GM23248 (cell line): ENCODE results near the gene PRPH2.

ENCODE experiments used
- EZH2 ChIP-seq: fragments of 200-600 bp; sonication (generic); IDR thresholded peaks from 2 replicates; pipeline ENCODE4 v1.6.1; 2018; ENCODE audit warnings: antibody characterized with exemption, mild to moderate bottlenecking; ENCODE audit not compliant: insufficient read depth, poor library complexity, severe bottlenecking
- EZH2phosphoT487 ChIP-seq: fragments of 200-600 bp; sonication (generic); IDR thresholded peaks from 2 replicates; pipeline ENCODE4 v1.6.1; 2018; ENCODE audit warnings: antibody characterized with exemption, moderate library complexity, mild to moderate bottlenecking, low read depth; ENCODE audit not compliant: insufficient read depth

- TF ChIP-seq EZH2 (no peak), EZH2phosphoT487 (no peak)
Measured at GRCh38 chr6:42724825-42725224, 2.4 kb upstream of the PRPH2 start.
